Glutamatergic neuron (in vitro differentiated cells): Measurements from ENCODE around the gene GATD1. TPM values are rescaled to one million over a fixed set of nuclear protein-coding genes. Genes with fewer than 3 reads are reported as not detected.
"Not testable (repeated sequence)": the region's sequence is repeated elsewhere in the genome, so short reads cannot be mapped to it uniquely, and the experiment has no call there.

Experiments used
- DNase-seq: peaks from one replicate; pipeline ENCODE4 v3.0.0; 2022
- H3K27ac Mint-ChIP-seq: one replicate; pipeline ENCODE4 v1.8.0; 2020; ENCODE audit warnings: mild to moderate bottlenecking, mixed read lengths, inconsistent platforms; ENCODE audit not compliant: unreplicated experiment
- H3K27me3 Mint-ChIP-seq: one replicate; pipeline ENCODE4 v1.8.0; 2020; ENCODE audit warnings: mild to moderate bottlenecking, moderate library complexity, mixed read lengths, inconsistent platforms; ENCODE audit not compliant: unreplicated experiment
- H3K36me3 Mint-ChIP-seq: one replicate; pipeline ENCODE4 v1.8.0; 2020; ENCODE audit warnings: mild to moderate bottlenecking, mixed read lengths, inconsistent platforms; ENCODE audit not compliant: unreplicated experiment
- H3K4me1 Mint-ChIP-seq: one replicate; pipeline ENCODE4 v1.8.0; 2020; ENCODE audit warnings: mild to moderate bottlenecking, low read depth, mixed read lengths, inconsistent platforms; ENCODE audit not compliant: unreplicated experiment
- H3K4me3 Mint-ChIP-seq: one replicate; pipeline ENCODE4 v1.8.0; 2020; ENCODE audit warnings: mild to moderate bottlenecking, mixed read lengths, inconsistent platforms; ENCODE audit not compliant: unreplicated experiment
- H3K9me3 Mint-ChIP-seq: one replicate; pipeline ENCODE4 v1.8.0; 2020; ENCODE audit warnings: mild to moderate bottlenecking, moderate library complexity, mixed read lengths, inconsistent platforms; ENCODE audit not compliant: unreplicated experiment
- CTCF ChIP-seq: fragments of 200-600 bp; sonication (generic); IDR thresholded peaks from one replicate; pipeline ENCODE4 v1.5.0; 2021; ENCODE audit not compliant: partially characterized antibody, unreplicated experiment
- total RNA-seq: library from RNA; stranded (reverse); fragmentation: NEBNext Ultra II Directional; extraction: Animal tissue kit (Norgen Biotek cat#: 25700); gene quantifications from one replicate; pipeline ENCODE4 v1.2.1, GENCODE V29; 2021; ENCODE audit not compliant: unreplicated experiment

The GATD1 gene
- total RNA-seq, 1 donor from 2014 or later = 67.5 TPM

GRCh38 chr11:737366-737765 lies 39.9 kb downstream of the GATD1 start:
- Mint-ChIP-seq H3K27me3 (peaks cover 8% of the 10 kb centered on the region), H3K27ac (peak overlapping the region; percentile 75), H3K4me1 (peaks cover 12% of the 10 kb centered on the region), H3K9me3 (peaks cover 7% of the 10 kb centered on the region), H3K4me3 (no peak overlapping the region), H3K36me3 (no peaks in the 10 kb centered on the region)
- no peak for DNase-seq
- no peak for TF ChIP-seq CTCF

- not testable (repeated sequence) for DNase-seq
Observed at GRCh38 chr11:734541-734940, 42.7 kb downstream of the GATD1 start.

DNA sequence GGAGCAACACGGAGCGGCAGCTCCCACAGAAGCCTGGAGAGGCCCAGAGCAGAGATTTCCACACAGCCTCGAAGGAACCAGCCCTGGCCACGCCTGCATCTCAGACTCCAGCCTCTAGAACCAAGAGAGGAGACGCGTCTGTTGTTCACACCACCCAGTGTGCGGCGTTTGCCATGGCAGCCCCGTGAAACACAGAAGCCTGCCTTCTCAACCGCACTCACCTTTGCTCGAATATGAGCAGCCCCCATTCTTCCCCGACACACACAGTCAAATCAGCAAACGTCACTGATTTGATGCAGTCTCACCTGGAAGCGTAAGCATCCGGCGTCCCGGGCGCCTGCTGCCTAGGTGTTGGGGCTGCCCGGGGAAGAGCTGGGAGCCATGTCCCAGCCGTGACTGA lies 44.2 kb downstream of the GATD1 start:
- TF ChIP-seq CTCF = no peak
- H3K4me3 Mint-ChIP-seq = no peak overlapping the region
- H3K27me3 Mint-ChIP-seq = peaks cover 3% of the 10 kb centered on the region
- peaks cover 11% of the 10 kb centered on the region for H3K4me1 Mint-ChIP-seq
- DNase-seq = no peak
- H3K36me3 Mint-ChIP-seq = no peaks in the 10 kb centered on the region
- H3K9me3 Mint-ChIP-seq = peaks cover 4% of the 10 kb centered on the region
- H3K27ac Mint-ChIP-seq = no peak overlapping the region

More at GRCh38 chr11:734541-734940, 42.7 kb downstream of the GATD1 start:
- H3K27ac Mint-ChIP-seq, H3K4me3 Mint-ChIP-seq, H3K9me3 Mint-ChIP-seq, H3K27me3 Mint-ChIP-seq, H3K36me3 Mint-ChIP-seq: not testable (repeated sequence)
- peaks cover 12% of the 10 kb centered on the region for H3K4me1 Mint-ChIP-seq

- H3K9me3 Mint-ChIP-seq = peaks cover 3% of the 10 kb centered on the region
- no peak overlapping the region for H3K4me3 Mint-ChIP-seq
- H3K27me3 Mint-ChIP-seq = peaks cover 1% of the 10 kb centered on the region
- no peak for DNase-seq
- H3K36me3 Mint-ChIP-seq = no peaks in the 10 kb centered on the region
- H3K27ac Mint-ChIP-seq = no peak overlapping the region
- no peaks in the 10 kb centered on the region for H3K4me1 Mint-ChIP-seq
- no peak for TF ChIP-seq CTCF
Observed at GRCh38 chr11:729492-730074, 47.7 kb downstream of the GATD1 start.

DNA sequence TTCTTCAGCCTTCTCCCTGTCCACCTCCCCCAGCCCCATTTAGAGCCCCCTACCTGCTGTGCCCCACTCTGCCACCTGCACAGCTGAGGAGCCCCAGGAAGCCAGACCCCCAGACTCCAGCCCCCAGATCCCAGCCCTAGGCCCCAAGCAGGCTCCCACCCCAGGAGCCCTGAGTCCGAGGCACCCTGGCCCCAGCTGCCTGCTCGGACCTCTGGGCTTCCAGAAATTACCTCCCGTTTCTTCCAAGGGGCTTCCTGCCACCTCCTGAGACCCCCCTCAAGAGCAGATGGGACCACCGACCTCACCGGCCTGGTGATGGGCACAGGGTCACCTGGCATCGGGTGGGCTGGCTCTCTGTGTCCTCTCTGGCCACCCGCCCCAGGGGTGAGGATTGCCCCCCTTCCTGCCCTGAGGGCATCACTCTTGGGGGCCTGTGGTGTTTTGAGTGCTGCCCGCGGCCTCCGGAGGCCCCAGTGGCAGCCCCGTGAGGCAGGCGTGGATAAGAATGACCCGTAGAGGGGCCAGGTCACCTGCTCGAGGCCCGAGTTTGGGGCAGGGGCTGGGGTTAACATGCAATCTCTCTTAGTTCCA lies 48.3 kb downstream of the GATD1 start:
- H3K36me3 Mint-ChIP-seq = no peaks in the 10 kb centered on the region
- H3K27me3 Mint-ChIP-seq = peaks cover 3% of the 10 kb centered on the region
- TF ChIP-seq CTCF = no peak
- no peaks in the 10 kb centered on the region for H3K4me1 Mint-ChIP-seq
- no peak overlapping the region for H3K27ac Mint-ChIP-seq
- DNase-seq = no peak
- H3K9me3 Mint-ChIP-seq = peaks cover 3% of the 10 kb centered on the region
- no peak overlapping the region for H3K4me3 Mint-ChIP-seq
